GM12878 (cell line): ENCODE data around the gene PROCA1. TPM values are rescaled to one million over a fixed set of nuclear protein-coding genes. Genes with fewer than 3 reads are reported as not detected.
A peak's percentile ranks its signal among the peaks of the same experiment; 100 is the strongest.

Source experiments
- ASH2L ChIP-seq: fragments of 300-600, 200-600 bp; sonication (generic); IDR thresholded peaks from 2 replicates; pipeline ENCODE4 v1.6.1; 2017; ENCODE audit warnings: low read depth, mild to moderate bottlenecking, borderline replicate concordance
- ATF7 ChIP-seq: fragments of 450-650 bp; IDR thresholded peaks from 2 replicates; pipeline ENCODE4 v1.6.1; 2016; ENCODE audit warnings: low read depth, mild to moderate bottlenecking
- BRCA1 ChIP-seq: IDR thresholded peaks from 2 replicates; pipeline ENCODE4 v1.6.1; 2011; ENCODE audit warnings: low read depth, low read length, improper control_type of control experiment
- CUX1 ChIP-seq: IDR thresholded peaks from 2 replicates; pipeline ENCODE4 v1.6.1; 2012; ENCODE audit warnings: improper control_type of control experiment, low read depth, low read length; ENCODE audit not compliant: insufficient replicate concordance
- DPF2 ChIP-seq: fragments of 450-650 bp; IDR thresholded peaks from 2 replicates; pipeline ENCODE4 v1.6.1; 2017; ENCODE audit warnings: mild to moderate bottlenecking
- GABPA ChIP-seq: IDR thresholded peaks from 2 replicates; pipeline ENCODE4 v1.6.1; 2014; ENCODE audit warnings: antibody characterized with exemption, low read depth, mild to moderate bottlenecking, inconsistent platforms
- HDGF ChIP-seq: fragments of 450-650 bp; IDR thresholded peaks from 2 replicates; pipeline ENCODE4 v1.6.1; 2016; ENCODE audit warnings: antibody characterized with exemption
- MLLT1 ChIP-seq: fragments of 450-650 bp; IDR thresholded peaks from 2 replicates; pipeline ENCODE4 v1.6.1; 2016; ENCODE audit warnings: mild to moderate bottlenecking
- MTA3 ChIP-seq: IDR thresholded peaks from 2 replicates; pipeline ENCODE4 v1.6.1; 2012; ENCODE audit warnings: low read length, inconsistent platforms, borderline replicate concordance
- NKRF ChIP-seq: fragments of 450-650 bp; conservative IDR thresholded peaks from 2 replicates; pipeline ENCODE4 v1.6.1; 2017; ENCODE audit warnings: mild to moderate bottlenecking, moderate library complexity
- NRF1 ChIP-seq: conservative IDR thresholded peaks from 2 replicates; pipeline ENCODE4 v1.6.1; 2011; ENCODE audit warnings: mild to moderate bottlenecking, low read depth, low read length, improper control_type of control experiment
- RAD21 ChIP-seq: IDR thresholded peaks from 2 replicates; pipeline ENCODE4 v1.6.1; 2011; ENCODE audit warnings: mild to moderate bottlenecking, low read depth, low read length, moderate library complexity; ENCODE audit not compliant: insufficient read depth
- SMARCA5 ChIP-seq: fragments of 450-650 bp; IDR thresholded peaks from 2 replicates; pipeline ENCODE4 v1.6.1; 2017; ENCODE audit warnings: mild to moderate bottlenecking
- TARDBP ChIP-seq: IDR thresholded peaks from 2 replicates; pipeline ENCODE4 v1.6.1; 2016; ENCODE audit warnings: borderline replicate concordance
- TCF3 ChIP-seq: IDR thresholded peaks from 2 replicates; pipeline ENCODE4 v1.6.1; 2012; ENCODE audit warnings: low read depth, mild to moderate bottlenecking, low read length, borderline replicate concordance; ENCODE audit not compliant: insufficient read depth
- ZBTB40 ChIP-seq: fragments of 450-650 bp; IDR thresholded peaks from 2 replicates; pipeline ENCODE4 v1.6.1; 2016; ENCODE audit warnings: mild to moderate bottlenecking, moderate library complexity, borderline replicate concordance
- polyA plus RNA-seq, 11 experiments: library from polyadenylated mRNA; depleted of rRNA in 4 of 11; unstranded in 6 of 11; stranded (reverse) in 5 of 11; fragments of >200 nt; fragmentation: Nextera tagmentation in 4 of 11; fragmentation: Illumina TruSeq in 1 of 11; extraction: Ambion mirVana in 4 of 11; extraction: Trizol in 1 of 11; gene quantifications; 1 replicate in 1 of 11; 2 replicates in 10 of 11; pipeline versions ENCODE4 v1.2.1 to v1.2.3, GENCODE V29; 2011 to 2016; ENCODE audit warnings: inconsistent platforms in 2 of 11, missing spikeins in 2 of 11, low read depth in 1 of 11
- total RNA-seq, 4 experiments: library from RNA; depleted of rRNA in 3 of 4; stranded (reverse); fragments of >200 nt in 3 of 4; fragmentation: Illumina TruSeq in 1 of 4; extraction: Trizol in 1 of 4; gene quantifications; 2 replicates each; pipeline versions ENCODE4 v1.2.1 to v1.2.3, GENCODE V29; 2013 to 2021

PROCA1 gene
- total and polyA plus RNA-seq, 10 of the 15 experiments (the other 5 are each of a cell fraction or from before 2014, with no cell fraction given) = 0.35 to 4.8 (median 1.4) TPM

- TF ChIP-seq ATF7 = peak; percentile 57; the same call in 1 of the 2 replicates
- peak; percentile 74 for TF ChIP-seq MLLT1
- TF ChIP-seq RAD21 = no peak
- TF ChIP-seq ZBTB40 = peak; percentile 39; the same call in 1 of the 2 replicates
- no peak for TF ChIP-seq CUX1
- peak; percentile 83; the same call in 1 of the 2 replicates for TF ChIP-seq DPF2
- peak; percentile 26; the same call in 1 of the 2 replicates for TF ChIP-seq TARDBP
- peak; percentile 55 for TF ChIP-seq NRF1
- no peak for TF ChIP-seq MTA3
- no peak for TF ChIP-seq GABPA
- TF ChIP-seq BRCA1 = no peak
- TF ChIP-seq TCF3 = no peak
- TF ChIP-seq HDGF = peak; percentile 69
- peak; percentile 39; the same call in 1 of the 2 replicates for TF ChIP-seq NKRF
- peak; percentile 33; the same call in 1 of the 2 replicates for TF ChIP-seq SMARCA5
- peak; percentile 54; the same call in 1 of the 2 replicates for TF ChIP-seq ASH2L
These were observed 16.9 kb upstream of the PROCA1 start, which contains the start of gene NEK8 (continued) for GRCh38 chr17:28728364-28729200.
